Suprapubic skin (tissue), 4 donors: Measurements from ENCODE around the gene PCDHB8. TPM values are rescaled to one million over a fixed set of nuclear protein-coding genes. Genes with fewer than 3 reads are reported as not detected.
"Not testable (repeated sequence)": the region's sequence is repeated elsewhere in the genome, so short reads cannot be mapped to it uniquely, and the experiment has no call there.

Experiments
- DNase-seq, 2 donors: peaks; one replicate each; pipeline ENCODE4 v3.0.0-alpha.2; 2019; ENCODE audit warnings: low spot score in 2 of 2
- H3K27ac ChIP-seq: fragments of 200-600 bp; sonication (generic); one replicate; pipeline ENCODE4 v1.5.1; 2019
- H3K27me3 ChIP-seq: fragments of 200-600 bp; sonication (generic); one replicate; pipeline ENCODE4 v1.5.1; 2019
- H3K36me3 ChIP-seq: fragments of 200-600 bp; sonication (generic); one replicate; pipeline ENCODE4 v1.5.1; 2019
- H3K4me1 ChIP-seq: fragments of 200-600 bp; sonication (generic); one replicate; pipeline ENCODE4 v1.5.1; 2019
- H3K4me3 ChIP-seq: fragments of 200-600 bp; sonication (generic); one replicate; pipeline ENCODE4 v1.5.1; 2019; ENCODE audit warnings: mild to moderate bottlenecking
- H3K9me3 ChIP-seq: fragments of 200-600 bp; sonication (generic); one replicate; pipeline ENCODE4 v1.5.1; 2019
- CTCF ChIP-seq, 2 donors: fragments of 200-600 bp in 1 of 2; fragments of 450-650 bp in 1 of 2; sonication (generic) in 1 of 2; IDR thresholded peaks; one replicate each; pipeline ENCODE4 v1.5.1; 2016 to 2019; ENCODE audit warnings: antibody characterized with exemption in 2 of 2, mild to moderate bottlenecking in 1 of 2, moderate library complexity in 1 of 2
- EP300 ChIP-seq: sonication (generic); formaldehyde crosslinking; IDR thresholded peaks from one replicate; pipeline ENCODE4 v1.6.1; 2017; ENCODE audit warnings: antibody characterized with exemption
- POLR2A ChIP-seq, 2 donors: fragments of 450-650 bp; IDR thresholded peaks; one replicate each; pipeline ENCODE4 v1.6.1; 2017; ENCODE audit warnings: antibody characterized with exemption in 2 of 2, mild to moderate bottlenecking in 2 of 2, moderate library complexity in 2 of 2
- POLR2AphosphoS5 ChIP-seq, 3 donors: sonication (generic); formaldehyde crosslinking; IDR thresholded peaks; one replicate each; pipeline ENCODE4 v1.6.1; 2017; ENCODE audit warnings: antibody characterized with exemption in 3 of 3
- WGBS: methylation state at CpG from one replicate; pipeline ENCODE4 v1.1.5; 2018; 5-methylcytosine and 5-hydroxymethylcytosine counted together
- total RNA-seq, 4 donors: library from RNA; depleted of rRNA; stranded (reverse); fragments of >200 nt; gene quantifications; one replicate each; pipeline ENCODE4 v1.1.0, GENCODE V29; 2016

The PCDHB8 gene
- total RNA-seq, 4 donors from 2014 or later: 0.62 to 0.93 (median 0.68) TPM; not detected in 1

GRCh38 chr5:141172381-141173204 lies 5.0 kb upstream of the PCDHB8 start, which contains the start of gene PCDHB7:
Gene PCDHB7, plus strand, starts transcription at chr5:141172644. Its CDS starts 192 bp downstream, at chr5:141172836.
- no peak for DNase-seq
- Histone ChIP-seq H3K9me3 (peaks cover 26% of the 10 kb centered on the region), H3K27me3 (peaks cover 21% of the 10 kb centered on the region), H3K4me1 (no peaks in the 10 kb centered on the region), H3K4me3 (peak within 1 kb of the TSS; percentile 19), H3K27ac (no peak within 1 kb of the TSS), H3K36me3 (no peaks in the 10 kb centered on the region)
- TF ChIP-seq CTCF (IDR thresholded peaks at IDR 0.05) (peak in 1 of 2 donors; percentile 8), POLR2A (IDR thresholded peaks at IDR 0.05) (no peak)
- WGBS: 34% methylated on average over 20 of the region's 20 CpGs

DNA sequence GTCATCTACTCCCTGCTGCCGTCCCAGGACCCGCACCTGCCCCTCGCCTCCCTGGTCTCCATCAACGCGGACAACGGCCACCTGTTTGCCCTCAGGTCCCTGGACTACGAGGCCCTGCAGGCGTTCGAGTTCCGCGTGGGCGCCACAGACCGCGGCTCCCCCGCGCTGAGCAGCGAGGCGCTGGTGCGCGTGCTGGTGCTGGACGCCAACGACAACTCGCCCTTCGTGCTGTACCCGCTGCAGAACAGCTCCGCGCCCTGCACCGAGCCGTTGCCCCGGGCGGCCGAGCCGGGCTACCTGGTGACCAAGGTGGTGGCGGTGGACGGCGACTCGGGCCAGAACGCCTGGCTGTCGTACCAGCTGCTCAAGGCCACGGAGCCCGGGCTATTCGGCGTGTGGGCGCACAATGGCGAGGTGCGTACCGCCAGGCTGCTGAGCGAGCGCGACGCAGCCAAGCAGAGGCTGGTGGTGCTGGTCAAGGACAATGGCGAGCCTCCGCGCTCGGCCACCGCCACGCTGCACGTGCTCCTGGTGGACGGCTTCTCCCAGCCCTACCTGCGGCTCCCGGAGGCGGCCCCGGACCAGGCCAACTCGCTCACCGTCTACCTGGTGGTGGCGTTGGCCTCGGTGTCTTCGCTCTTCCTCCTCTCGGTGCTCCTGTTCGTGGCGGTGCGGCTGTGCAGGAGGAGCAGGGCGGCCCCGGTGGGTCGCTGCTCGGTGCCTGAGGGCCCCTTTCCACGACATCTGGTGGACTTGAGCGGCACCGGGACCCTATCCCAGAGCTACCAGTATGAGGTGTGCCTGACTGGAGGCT lies 3.1 kb upstream of the PCDHB8 start:
- not testable (repeated sequence) for H3K4me3 ChIP-seq, DNase-seq

GRCh38 chr5:141175933-141176332 lies 1.7 kb upstream of the PCDHB8 start:
- Histone ChIP-seq H3K27ac (no peak overlapping the region), H3K4me3 (no peak overlapping the region), H3K4me1 (no peaks in the 10 kb centered on the region), H3K36me3 (no peaks in the 10 kb centered on the region), H3K9me3 (peaks cover 34% of the 10 kb centered on the region), H3K27me3 (peaks cover 29% of the 10 kb centered on the region)
- DNase-seq: no peak
- 73% methylated on average over 1 of the region's 1 CpG for WGBS
- TF ChIP-seq CTCF (IDR thresholded peaks at IDR 0.05) (no peak), POLR2AphosphoS5 (IDR thresholded peaks at IDR 0.05) (no peak), EP300 (no peak), POLR2A (IDR thresholded peaks at IDR 0.05) (no peak)

More for the DNA sequence above, 3.1 kb upstream of the PCDHB8 start:
- H3K4me1 ChIP-seq, H3K36me3 ChIP-seq, H3K27ac ChIP-seq: not testable (repeated sequence)
- H3K27me3 ChIP-seq: peaks cover 28% of the 10 kb centered on the region
- 55% methylated on average over 59 of the region's 79 CpGs for WGBS
- peaks cover 33% of the 10 kb centered on the region for H3K9me3 ChIP-seq

GRCh38 chr5:141179371-141179770 lies 1.8 kb downstream of the PCDHB8 start:
- not testable (repeated sequence) for DNase-seq, H3K4me1 ChIP-seq, H3K27ac ChIP-seq, H3K36me3 ChIP-seq, H3K4me3 ChIP-seq
- Histone ChIP-seq H3K27me3 (peaks cover 27% of the 10 kb centered on the region), H3K9me3 (peaks cover 28% of the 10 kb centered on the region)
- 37% methylated on average over 29 of the region's 39 CpGs for whole genome bisulfite sequencing

DNA sequence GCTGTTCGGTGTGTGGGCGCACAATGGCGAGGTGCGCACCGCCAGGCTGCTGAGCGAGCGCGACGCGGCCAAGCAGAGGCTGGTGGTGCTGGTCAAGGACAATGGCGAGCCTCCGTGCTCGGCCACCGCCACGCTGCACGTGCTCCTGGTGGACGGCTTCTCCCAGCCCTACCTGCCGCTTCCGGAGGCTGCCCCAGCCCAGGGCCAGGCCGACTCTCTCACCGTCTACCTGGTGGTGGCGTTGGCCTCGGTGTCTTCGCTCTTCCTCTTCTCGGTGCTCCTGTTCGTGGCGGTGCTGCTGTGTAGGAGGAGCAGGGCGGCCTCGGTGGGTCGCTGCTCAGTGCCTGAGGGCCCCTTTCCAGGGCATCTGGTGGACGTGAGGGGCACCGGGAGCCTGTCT lies 2.3 kb downstream of the PCDHB8 start:
- H3K4me1 ChIP-seq, H3K36me3 ChIP-seq, DNase-seq, H3K4me3 ChIP-seq, H3K27ac ChIP-seq: not testable (repeated sequence)
- H3K27me3 ChIP-seq: peaks cover 22% of the 10 kb centered on the region
- peaks cover 29% of the 10 kb centered on the region for H3K9me3 ChIP-seq
- 30% methylated on average over 20 of the region's 32 CpGs for WGBS

GRCh38 chr5:141180313-141180712 lies 2.7 kb downstream of the PCDHB8 start:
- peaks cover 28% of the 10 kb centered on the region for H3K9me3 ChIP-seq
- 62% methylated on average over 1 of the region's 1 CpG for WGBS
- no peak overlapping the region for H3K27ac ChIP-seq
- no peak for DNase-seq
- no peaks in the 10 kb centered on the region for H3K36me3 ChIP-seq
- no peak for TF ChIP-seq POLR2AphosphoS5 (IDR thresholded peaks at IDR 0.05)
- no peak for TF ChIP-seq EP300
- TF ChIP-seq POLR2A (IDR thresholded peaks at IDR 0.05): no peak
- TF ChIP-seq CTCF (IDR thresholded peaks at IDR 0.05): no peak
- no peak overlapping the region for H3K4me3 ChIP-seq
- H3K4me1 ChIP-seq: no peaks in the 10 kb centered on the region
- peaks cover 19% of the 10 kb centered on the region for H3K27me3 ChIP-seq
